Hippocampal formation (tissue), 2 donors: Measurements from ENCODE around the gene CPLANE1.

ENCODE experiments used
- DNase-seq, 2 donors: peaks; one replicate each; lab custom pipeline; 2025; lab: John Stamatoyannopoulos, UW

Gene CPLANE1

GRCh38 chr5:37071487-37071886, 177.7 kb downstream of the CPLANE1 start:
- DNase-seq = no peak

DNA sequence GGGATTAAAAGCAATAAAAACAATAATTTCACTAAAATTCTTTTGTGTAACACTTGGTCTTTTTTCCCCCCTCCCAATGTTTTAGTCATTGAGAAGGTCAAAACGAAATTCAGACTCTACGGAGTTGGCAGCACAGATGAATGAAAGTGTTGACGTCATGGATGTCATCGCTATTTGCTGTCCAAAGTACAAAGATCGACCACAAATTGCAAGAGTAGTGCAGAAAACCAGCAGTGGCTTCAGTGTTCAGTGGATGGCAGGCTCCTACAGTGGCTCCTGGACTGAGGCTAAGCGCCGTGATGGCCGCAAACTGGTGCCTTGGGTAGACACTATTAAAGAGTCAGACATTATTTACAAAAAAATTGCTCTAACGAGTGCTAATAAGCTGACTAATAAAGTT, 184.7 kb downstream of the CPLANE1 start:
- no peak for DNase-seq

GRCh38 chr5:37063739-37064138, 185.4 kb downstream of the CPLANE1 start:
- no peak for DNase-seq

- DNase-seq = no peak
Measured at GRCh38 chr5:37060030-37060429, 189.1 kb downstream of the CPLANE1 start.

DNA sequence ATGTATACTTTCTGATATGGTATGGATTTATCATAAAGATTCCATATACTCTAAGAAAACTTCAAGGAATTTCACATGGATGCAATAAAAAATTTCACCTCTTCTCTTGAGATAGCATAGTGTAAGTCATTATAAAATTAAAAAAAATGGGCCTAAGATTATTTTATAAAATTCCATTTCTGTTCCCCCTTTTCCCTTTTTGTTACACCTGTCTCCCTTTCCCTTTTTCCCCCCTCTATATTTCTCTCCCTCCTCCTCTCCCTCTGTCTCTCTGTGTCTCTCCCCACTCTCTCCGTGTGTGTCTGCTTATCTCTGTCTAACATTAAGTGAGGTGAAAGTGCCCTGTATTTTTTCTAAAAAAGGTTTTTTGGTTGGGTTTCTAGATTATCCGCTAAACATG, 192.4 kb downstream of the CPLANE1 start:
- DNase-seq = no peak
